ENCODE measurements around the gene CHAF1B. TPM values are rescaled to one million over a fixed set of nuclear protein-coding genes. Genes with fewer than 3 reads are reported as not detected.

CHAF1B gene
- total RNA-seq, 1 experiment from 2014 or later: 52.7 TPM

DNA sequence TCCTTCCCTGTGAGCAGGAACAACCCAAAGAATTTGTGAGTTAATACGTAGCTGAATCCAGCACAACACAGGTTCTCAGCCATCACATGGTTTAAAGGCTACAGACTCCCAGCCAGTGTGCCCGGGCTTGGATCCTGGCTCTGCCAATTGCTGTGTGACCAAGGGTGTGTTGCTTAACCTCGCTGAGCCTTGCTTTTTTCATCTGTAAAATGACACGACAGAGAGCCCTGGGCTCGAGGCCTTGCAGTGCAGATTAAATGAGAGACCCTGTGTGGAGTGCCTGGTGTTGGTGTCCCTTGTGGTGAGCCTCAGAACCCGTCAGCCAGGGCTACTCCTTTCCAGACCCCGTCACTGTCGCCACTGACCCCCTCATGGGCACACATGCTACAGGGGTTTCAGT, 39.4 kb downstream of the CHAF1B start:
- intact Hi-C loops (cut with micrococcal nuclease; ENCODE audit: unreplicated experiment): loop anchor here (5.0 to 10.0 kb wide), 4 partner anchors 63 to 430 kb away; no protein-coding TSS in a partner anchor
- CTCF ChIA-PET: interaction anchor here (1.3 kb wide), 1 partner anchor 206 kb away, joined by 13 read pairs; no protein-coding TSS in a partner anchor
- peaks cover 25% of the 10 kb centered on the region for H3K4me1 ChIP-seq (ENCODE audit: insufficient read depth, low read length, poor library complexity, severe bottlenecking)
- no peaks in the 10 kb centered on the region for H3K27me3 ChIP-seq (replicated peaks; ENCODE audit: insufficient read depth, low read depth, low read length, poor library complexity)
- no peak overlapping the region for H3K4me3 ChIP-seq (ENCODE audit: low read depth, low read length, poor library complexity, severe bottlenecking)
- no peak overlapping the region for H3K27ac ChIP-seq (ENCODE audit: low read depth, low read length, poor library complexity, severe bottlenecking)
- POLR2A ChIA-PET (ENCODE audit: low non-redundant PET): no interaction called here
- TF ChIP-seq, protein P1, sequence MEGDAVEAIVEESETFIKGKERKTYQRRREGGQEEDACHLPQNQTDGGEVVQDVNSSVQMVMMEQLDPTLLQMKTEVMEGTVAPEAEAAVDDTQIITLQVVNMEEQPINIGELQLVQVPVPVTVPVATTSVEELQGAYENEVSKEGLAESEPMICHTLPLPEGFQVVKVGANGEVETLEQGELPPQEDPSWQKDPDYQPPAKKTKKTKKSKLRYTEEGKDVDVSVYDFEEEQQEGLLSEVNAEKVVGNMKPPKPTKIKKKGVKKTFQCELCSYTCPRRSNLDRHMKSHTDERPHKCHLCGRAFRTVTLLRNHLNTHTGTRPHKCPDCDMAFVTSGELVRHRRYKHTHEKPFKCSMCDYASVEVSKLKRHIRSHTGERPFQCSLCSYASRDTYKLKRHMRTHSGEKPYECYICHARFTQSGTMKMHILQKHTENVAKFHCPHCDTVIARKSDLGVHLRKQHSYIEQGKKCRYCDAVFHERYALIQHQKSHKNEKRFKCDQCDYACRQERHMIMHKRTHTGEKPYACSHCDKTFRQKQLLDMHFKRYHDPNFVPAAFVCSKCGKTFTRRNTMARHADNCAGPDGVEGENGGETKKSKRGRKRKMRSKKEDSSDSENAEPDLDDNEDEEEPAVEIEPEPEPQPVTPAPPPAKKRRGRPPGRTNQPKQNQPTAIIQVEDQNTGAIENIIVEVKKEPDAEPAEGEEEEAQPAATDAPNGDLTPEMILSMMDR (conservative IDR thresholded peaks at IDR 0.05; ENCODE audit: low read depth, low read length): no peak
- no peak for TF ChIP-seq EZH2 (IDR thresholded peaks at IDR 0.05; ENCODE audit: borderline replicate concordance, low read depth, low read length, poor library complexity, severe bottlenecking)
- no peaks in the 10 kb centered on the region for H3K9me3 ChIP-seq (ENCODE audit: low read depth, low read length, poor library complexity, severe bottlenecking)
- BruUV-seq (replicated peaks): no TSS peak
- no peak for DNase-seq (ENCODE audit: low spot score)
- H3K36me3 ChIP-seq (ENCODE audit: insufficient read depth, low read length, poor library complexity, severe bottlenecking): no peaks in the 10 kb centered on the region

DNA sequence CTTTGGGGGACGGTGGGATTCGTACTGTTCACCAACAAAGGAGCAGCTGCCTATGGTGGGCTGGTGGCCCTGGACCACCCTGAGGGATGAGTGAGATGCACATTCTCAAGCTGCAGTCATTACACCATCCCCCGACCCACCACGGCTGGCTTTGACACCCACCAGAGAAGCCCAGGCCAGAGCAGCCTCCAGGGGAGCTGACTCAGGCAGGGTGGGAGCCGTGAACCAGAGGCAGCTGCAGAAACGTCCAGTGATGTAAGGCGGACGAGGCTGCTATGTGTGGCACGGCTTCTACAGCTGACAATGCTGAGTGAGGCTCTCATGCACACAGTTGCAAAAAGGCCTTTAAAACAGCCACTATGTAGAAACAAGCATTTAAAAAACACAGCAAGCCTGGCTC, 40.1 kb downstream of the CHAF1B start:
- Histone ChIP-seq H3K27me3 (replicated peaks; ENCODE audit: insufficient read depth, low read depth, low read length, poor library complexity) (no peaks in the 10 kb centered on the region), H3K4me3 (ENCODE audit: low read depth, low read length, poor library complexity, severe bottlenecking) (no peak overlapping the region), H3K9me3 (ENCODE audit: low read depth, low read length, poor library complexity, severe bottlenecking) (no peaks in the 10 kb centered on the region), H3K36me3 (ENCODE audit: insufficient read depth, low read length, poor library complexity, severe bottlenecking) (no peaks in the 10 kb centered on the region), H3K4me1 (ENCODE audit: insufficient read depth, low read length, poor library complexity, severe bottlenecking) (peaks cover 19% of the 10 kb centered on the region), H3K27ac (ENCODE audit: low read depth, low read length, poor library complexity, severe bottlenecking) (no peak overlapping the region)
- no peak for DNase-seq (ENCODE audit: low spot score)
- no TSS peak for BruUV-seq (replicated peaks)
- intact Hi-C loops (cut with micrococcal nuclease; ENCODE audit: unreplicated experiment): loop anchor here (10.0 kb wide), 1 partner anchor 430 kb away; no protein-coding TSS in a partner anchor
- TF ChIP-seq EZH2 (IDR thresholded peaks at IDR 0.05; ENCODE audit: borderline replicate concordance, low read depth, low read length, poor library complexity, severe bottlenecking): no peak
- TF ChIP-seq, protein P1 (conservative IDR thresholded peaks at IDR 0.05; ENCODE audit: low read depth, low read length): no peak
- CTCF ChIA-PET: interaction anchor here (1.3 kb wide), 1 partner anchor 205 kb away, joined by 13 read pairs; no protein-coding TSS in a partner anchor
- POLR2A ChIA-PET (ENCODE audit: low non-redundant PET): no interaction called here

DNA sequence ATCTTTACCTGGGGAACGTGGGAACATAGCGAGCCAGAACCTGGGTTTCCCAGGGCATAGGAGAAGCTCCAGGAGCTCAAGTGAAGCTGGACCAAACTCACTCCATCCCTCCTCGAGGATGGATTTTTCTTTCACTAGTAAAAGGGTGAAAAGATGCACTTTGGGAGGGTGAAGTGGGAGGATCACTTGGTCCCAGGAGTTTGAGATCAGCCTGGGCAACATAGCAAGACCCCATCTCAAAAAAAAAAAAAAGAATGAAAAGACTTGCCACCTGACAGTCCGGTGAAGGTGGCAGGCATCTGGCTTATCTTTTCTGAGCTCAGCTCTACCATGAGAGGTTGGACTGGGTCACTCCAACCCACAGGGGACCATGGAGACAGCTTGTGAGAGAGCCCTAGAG, 42.3 kb downstream of the CHAF1B start:
- Histone ChIP-seq H3K27ac (ENCODE audit: low read depth, low read length, poor library complexity, severe bottlenecking) (no peak overlapping the region), H3K4me3 (ENCODE audit: low read depth, low read length, poor library complexity, severe bottlenecking) (no peak overlapping the region), H3K27me3 (replicated peaks; ENCODE audit: insufficient read depth, low read depth, low read length, poor library complexity) (no peaks in the 10 kb centered on the region), H3K4me1 (ENCODE audit: insufficient read depth, low read length, poor library complexity, severe bottlenecking) (peaks cover 4% of the 10 kb centered on the region), H3K9me3 (ENCODE audit: low read depth, low read length, poor library complexity, severe bottlenecking) (no peaks in the 10 kb centered on the region), H3K36me3 (ENCODE audit: insufficient read depth, low read length, poor library complexity, severe bottlenecking) (no peaks in the 10 kb centered on the region)
- intact Hi-C loops (cut with micrococcal nuclease; ENCODE audit: unreplicated experiment): loop anchor here (10.0 kb wide), 1 partner anchor 427 kb away; no protein-coding TSS in a partner anchor
- no TSS peak for BruUV-seq (replicated peaks)
- POLR2A ChIA-PET (ENCODE audit: low non-redundant PET): interaction anchor here (0.7 kb wide), 1 partner anchor 17 kb away, joined by 3 read pairs; no protein-coding TSS in a partner anchor
- CTCF ChIA-PET: no interaction called here
- DNase-seq (ENCODE audit: low spot score): no peak
- TF ChIP-seq EZH2 (IDR thresholded peaks at IDR 0.05; ENCODE audit: borderline replicate concordance, low read depth, low read length, poor library complexity, severe bottlenecking): no peak
- TF ChIP-seq, protein P1 (conservative IDR thresholded peaks at IDR 0.05; ENCODE audit: low read depth, low read length): no peak

All from A673 (cell line).